Globus pallidus (tissue), 1 donor: ENCODE data around the gene FOXN4.
"Not testable (repeated sequence)": the region's sequence is repeated elsewhere in the genome, so short reads cannot be mapped to it uniquely, and the experiment has no call there.

ENCODE experiments used
- DNase-seq: peaks from one replicate; pipeline ENCODE4 v3.0.0-alpha.2; 2015; ENCODE audit warnings: low spot score

FOXN4 gene

GRCh38 chr12:109308534-109309380 is at the start of gene FOXN4:
Gene FOXN4, minus strand, starts transcription at chr12:109309284. Its CDS starts 963 bp downstream, at chr12:109308321.
- DNase-seq, result no peak

GRCh38 chr12:109358154-109358869 is 49.2 kb upstream of the FOXN4 start:
- DNase-seq, result no peak

GRCh38 chr12:109357032-109357431 is 47.9 kb upstream of the FOXN4 start:
- no peak for DNase-seq

- no peak for DNase-seq
Measured at GRCh38 chr12:109356577-109356976, 47.5 kb upstream of the FOXN4 start.

GRCh38 chr12:109352184-109352583 is 43.1 kb upstream of the FOXN4 start:
- DNase-seq, result no peak

GRCh38 chr12:109347589-109347988 is 38.5 kb upstream of the FOXN4 start, which contains the start of gene MYO1H:
Gene MYO1H, plus strand, starts transcription at chr12:109347900. Its CDS starts 61 bp downstream, at chr12:109347961.
- no peak for DNase-seq

- no peak for DNase-seq
Measured at GRCh38 chr12:109346920-109347319, 37.8 kb upstream of the FOXN4 start.

GRCh38 chr12:109345428-109345827 is 36.3 kb upstream of the FOXN4 start:
- no peak for DNase-seq

- no peak for DNase-seq
Measured at GRCh38 chr12:109343677-109344076, 34.6 kb upstream of the FOXN4 start.

- DNase-seq, result no peak
Measured at GRCh38 chr12:109336593-109336992, 27.5 kb upstream of the FOXN4 start.

- DNase-seq, result no peak
Measured at GRCh38 chr12:109334887-109335286, 25.8 kb upstream of the FOXN4 start.

GRCh38 chr12:109331301-109331952 is 22.3 kb upstream of the FOXN4 start:
- no peak for DNase-seq

GRCh38 chr12:109330282-109331230 is 21.5 kb upstream of the FOXN4 start:
- DNase-seq, result no peak

GRCh38 chr12:109329686-109330085 is 20.6 kb upstream of the FOXN4 start:
- DNase-seq, result no peak

GRCh38 chr12:109329003-109329402 is 19.9 kb upstream of the FOXN4 start:
- DNase-seq, result no peak

- DNase-seq, result not testable (repeated sequence)
Measured at GRCh38 chr12:109321294-109321693, 12.2 kb upstream of the FOXN4 start.

- DNase-seq, result no peak
Measured at GRCh38 chr12:109310247-109311125, 1.4 kb upstream of the FOXN4 start.

GRCh38 chr12:109309381-109310246 is 530 bp upstream of the FOXN4 start:
- no peak for DNase-seq

GRCh38 chr12:109307051-109307450 is 2.0 kb downstream of the FOXN4 start:
- DNase-seq, result no peak
